ENCODE measurements around the gene SERBP1.
"Not testable (repeated sequence)": the region's sequence is repeated elsewhere in the genome, so short reads cannot be mapped to it uniquely, and the experiment has no call there.

Gene SERBP1

GRCh38 chr1:67404212-67404620, 26.0 kb downstream of the SERBP1 start:
- no peak overlapping the region for H3K9ac ChIP-seq (ENCODE audit: low read length)
- no peaks in the 10 kb centered on the region for H3K36me3 ChIP-seq (ENCODE audit: insufficient read depth, low read length)
- H3K27me3 ChIP-seq (ENCODE audit: control insufficient read depth in 1 of 2, insufficient read depth in 2 of 2, low read length in 2 of 2), result no peaks in the 10 kb centered on the region
- H3K4me1 ChIP-seq (ENCODE audit: insufficient read depth, low read length), result no peaks in the 10 kb centered on the region
- H3K27ac ChIP-seq (ENCODE audit: low read depth, low read length), result no peak overlapping the region
- H3K4me3 ChIP-seq (ENCODE audit: low read depth in 1 of 2, low read length in 2 of 2), result no peak overlapping the region
- no peaks in the 10 kb centered on the region for H3K9me3 ChIP-seq (ENCODE audit: low read length)

GRCh38 chr1:67401443-67401842, 28.8 kb downstream of the SERBP1 start:
- Histone ChIP-seq H3K27me3 (ENCODE audit: control insufficient read depth in 1 of 2, insufficient read depth in 2 of 2, low read length in 2 of 2) (no peaks in the 10 kb centered on the region), H3K27ac (ENCODE audit: low read depth, low read length) (no peak overlapping the region), H3K4me1 (ENCODE audit: insufficient read depth, low read length) (no peaks in the 10 kb centered on the region), H3K9ac (ENCODE audit: low read length) (no peak overlapping the region), H3K9me3 (ENCODE audit: low read length) (no peaks in the 10 kb centered on the region), H3K4me3 (ENCODE audit: low read depth in 1 of 2, low read length in 2 of 2) (no peak overlapping the region), H3K36me3 (ENCODE audit: insufficient read depth, low read length) (no peaks in the 10 kb centered on the region)

- not testable (repeated sequence) for H3K36me3 ChIP-seq (ENCODE audit: insufficient read depth, low read length); H3K4me1 ChIP-seq (ENCODE audit: insufficient read depth, low read length); H3K9me3 ChIP-seq (ENCODE audit: low read length); H3K4me3 ChIP-seq (ENCODE audit: low read depth in 1 of 2, low read length in 2 of 2); H3K27ac ChIP-seq (ENCODE audit: low read depth, low read length); H3K9ac ChIP-seq (ENCODE audit: low read length); H3K27me3 ChIP-seq (ENCODE audit: control insufficient read depth in 1 of 2, insufficient read depth in 2 of 2, low read length in 2 of 2)
Observed at GRCh38 chr1:67400029-67400786, 30.0 kb downstream of the SERBP1 start.

- peaks cover 4% of the 10 kb centered on the region for H3K36me3 ChIP-seq (ENCODE audit: insufficient read depth, low read length)
- no peaks in the 10 kb centered on the region for H3K27me3 ChIP-seq (ENCODE audit: control insufficient read depth in 1 of 2, insufficient read depth in 2 of 2, low read length in 2 of 2)
Observed at GRCh38 chr1:67399199-67399993, 30.8 kb downstream of the SERBP1 start.

GRCh38 chr1:67394548-67394947, 35.7 kb downstream of the SERBP1 start:
- H3K27me3 ChIP-seq (ENCODE audit: control insufficient read depth in 1 of 2, insufficient read depth in 2 of 2, low read length in 2 of 2), result no peaks in the 10 kb centered on the region
- no peak overlapping the region for H3K9ac ChIP-seq (ENCODE audit: low read length)
- peaks cover 4% of the 10 kb centered on the region for H3K36me3 ChIP-seq (ENCODE audit: insufficient read depth, low read length)
- no peaks in the 10 kb centered on the region for H3K4me1 ChIP-seq (ENCODE audit: insufficient read depth, low read length)
- no peak overlapping the region for H3K27ac ChIP-seq (ENCODE audit: low read depth, low read length)
- H3K4me3 ChIP-seq (ENCODE audit: low read depth in 1 of 2, low read length in 2 of 2), result no peak overlapping the region
- H3K9me3 ChIP-seq (ENCODE audit: low read length), result no peaks in the 10 kb centered on the region

More at GRCh38 chr1:67399199-67399993, 30.8 kb downstream of the SERBP1 start:
- Histone ChIP-seq H3K4me3 (ENCODE audit: low read depth in 1 of 2, low read length in 2 of 2) (no peak overlapping the region), H3K9me3 (ENCODE audit: low read length) (no peaks in the 10 kb centered on the region), H3K9ac (ENCODE audit: low read length) (no peak overlapping the region), H3K4me1 (ENCODE audit: insufficient read depth, low read length) (no peaks in the 10 kb centered on the region), H3K27ac (ENCODE audit: low read depth, low read length) (no peak overlapping the region)

GRCh38 chr1:67393737-67394136, 36.5 kb downstream of the SERBP1 start:
- Histone ChIP-seq H3K27me3 (ENCODE audit: control insufficient read depth in 1 of 2, insufficient read depth in 2 of 2, low read length in 2 of 2) (no peaks in the 10 kb centered on the region), H3K4me3 (ENCODE audit: low read depth in 1 of 2, low read length in 2 of 2) (no peak overlapping the region), H3K27ac (ENCODE audit: low read depth, low read length) (no peak overlapping the region), H3K9me3 (ENCODE audit: low read length) (no peaks in the 10 kb centered on the region), H3K36me3 (ENCODE audit: insufficient read depth, low read length) (peaks cover 4% of the 10 kb centered on the region), H3K9ac (ENCODE audit: low read length) (no peak overlapping the region), H3K4me1 (ENCODE audit: insufficient read depth, low read length) (no peaks in the 10 kb centered on the region)

GRCh38 chr1:67393240-67393639, 37.0 kb downstream of the SERBP1 start:
- H3K27me3 ChIP-seq (ENCODE audit: control insufficient read depth in 1 of 2, insufficient read depth in 2 of 2, low read length in 2 of 2), result no peaks in the 10 kb centered on the region
- peaks cover 4% of the 10 kb centered on the region for H3K36me3 ChIP-seq (ENCODE audit: insufficient read depth, low read length)
- H3K27ac ChIP-seq (ENCODE audit: low read depth, low read length), result no peak overlapping the region
- H3K4me1 ChIP-seq (ENCODE audit: insufficient read depth, low read length), result no peaks in the 10 kb centered on the region
- no peaks in the 10 kb centered on the region for H3K9me3 ChIP-seq (ENCODE audit: low read length)
- H3K4me3 ChIP-seq (ENCODE audit: low read depth in 1 of 2, low read length in 2 of 2), result no peak overlapping the region
- no peak overlapping the region for H3K9ac ChIP-seq (ENCODE audit: low read length)

GRCh38 chr1:67390041-67390887, 39.9 kb downstream of the SERBP1 start:
- Histone ChIP-seq H3K27me3 (ENCODE audit: control insufficient read depth in 1 of 2, insufficient read depth in 2 of 2, low read length in 2 of 2) (no peaks in the 10 kb centered on the region), H3K4me1 (ENCODE audit: insufficient read depth, low read length) (no peaks in the 10 kb centered on the region), H3K9ac (ENCODE audit: low read length) (no peak overlapping the region), H3K27ac (ENCODE audit: low read depth, low read length) (no peak overlapping the region), H3K36me3 (ENCODE audit: insufficient read depth, low read length) (peaks cover 2% of the 10 kb centered on the region), H3K9me3 (ENCODE audit: low read length) (no peaks in the 10 kb centered on the region), H3K4me3 (ENCODE audit: low read depth in 1 of 2, low read length in 2 of 2) (no peak overlapping the region)

GRCh38 chr1:67383999-67384638, 46.1 kb downstream of the SERBP1 start:
- Histone ChIP-seq H3K9ac (ENCODE audit: low read length) (no peak overlapping the region), H3K4me3 (ENCODE audit: low read depth in 1 of 2, low read length in 2 of 2) (no peak overlapping the region), H3K9me3 (ENCODE audit: low read length) (no peaks in the 10 kb centered on the region), H3K4me1 (ENCODE audit: insufficient read depth, low read length) (no peaks in the 10 kb centered on the region), H3K36me3 (ENCODE audit: insufficient read depth, low read length) (no peaks in the 10 kb centered on the region), H3K27me3 (ENCODE audit: control insufficient read depth in 1 of 2, insufficient read depth in 2 of 2, low read length in 2 of 2) (no peaks in the 10 kb centered on the region), H3K27ac (ENCODE audit: low read depth, low read length) (no peak overlapping the region)

GRCh38 chr1:67382292-67382691, 47.9 kb downstream of the SERBP1 start:
- Histone ChIP-seq H3K27me3 (ENCODE audit: control insufficient read depth in 1 of 2, insufficient read depth in 2 of 2, low read length in 2 of 2) (no peaks in the 10 kb centered on the region), H3K4me3 (ENCODE audit: low read depth in 1 of 2, low read length in 2 of 2) (no peak overlapping the region), H3K9ac (ENCODE audit: low read length) (no peak overlapping the region), H3K27ac (ENCODE audit: low read depth, low read length) (no peak overlapping the region), H3K9me3 (ENCODE audit: low read length) (no peaks in the 10 kb centered on the region), H3K4me1 (ENCODE audit: insufficient read depth, low read length) (no peaks in the 10 kb centered on the region), H3K36me3 (ENCODE audit: insufficient read depth, low read length) (no peaks in the 10 kb centered on the region)

GRCh38 chr1:67381154-67381553, 49.0 kb downstream of the SERBP1 start:
- no peak overlapping the region for H3K4me3 ChIP-seq (ENCODE audit: low read depth in 1 of 2, low read length in 2 of 2)
- no peaks in the 10 kb centered on the region for H3K36me3 ChIP-seq (ENCODE audit: insufficient read depth, low read length)
- no peak overlapping the region for H3K27ac ChIP-seq (ENCODE audit: low read depth, low read length)
- H3K4me1 ChIP-seq (ENCODE audit: insufficient read depth, low read length), result no peaks in the 10 kb centered on the region
- H3K27me3 ChIP-seq (ENCODE audit: control insufficient read depth in 1 of 2, insufficient read depth in 2 of 2, low read length in 2 of 2), result no peaks in the 10 kb centered on the region
- no peak overlapping the region for H3K9ac ChIP-seq (ENCODE audit: low read length)
- H3K9me3 ChIP-seq (ENCODE audit: low read length), result no peaks in the 10 kb centered on the region

All from muscle layer of colon (tissue), 2 donors.